ENCODE results near the gene MYO1F. TPM values are rescaled to one million over a fixed set of nuclear protein-coding genes. Genes with fewer than 3 reads are reported as not detected.

MYO1F gene
- total and polyA plus RNA-seq, 2 experiments from 2014 or later, result 0.54 to 1.6 TPM

GRCh38 chr19:8487137-8487851 lies 89.9 kb downstream of the MYO1F start:
- Histone ChIP-seq H3F3A (ENCODE audit: insufficient read depth) (peaks cover 3% of the 10 kb centered on the region; the same call in 1 of the 2 replicates), H3K36me3 (ENCODE audit: low read depth) (peaks cover 29% of the 10 kb centered on the region; the same call in 1 of the 2 replicates), H3K4me1 (ENCODE audit: insufficient read depth) (no peaks in the 10 kb centered on the region), H3K9me3 (ENCODE audit: low read depth) (no peaks in the 10 kb centered on the region), H3K9ac (no peak overlapping the region), H2AFZ (no peak overlapping the region), H3K27ac (no peak overlapping the region), H3K79me2 (ENCODE audit: insufficient read depth) (peaks cover 34% of the 10 kb centered on the region), H4K20me1 (ENCODE audit: insufficient read depth) (no peaks in the 10 kb centered on the region), H3K4me3 (no peak overlapping the region), H3K4me2 (ENCODE audit: unreplicated experiment) (no peak overlapping the region), H3K9me2 (ENCODE audit: insufficient read depth) (no peaks in the 10 kb centered on the region), H3K27me3 (replicated peaks; ENCODE audit: insufficient read depth) (no peaks in the 10 kb centered on the region)
- in situ Hi-C loops (cut with MboI), result no loop called here
- DNase-seq, result no peak
- TF ChIP-seq EZH2 (IDR thresholded peaks at IDR 0.05; ENCODE audit: insufficient read depth, poor library complexity, severe bottlenecking) (no peak), EZH2phosphoT487 (IDR thresholded peaks at IDR 0.05; ENCODE audit: insufficient read depth, low read depth) (no peak)
- 86 to 88% methylated on average over 13 of the region's 13 CpGs for WGBS, 2 experiments (ENCODE audit: low coverage in 1 of 2, low lambda C conversion rate in 2 of 2, missing lambda C conversion rate in 2 of 2)

DNA sequence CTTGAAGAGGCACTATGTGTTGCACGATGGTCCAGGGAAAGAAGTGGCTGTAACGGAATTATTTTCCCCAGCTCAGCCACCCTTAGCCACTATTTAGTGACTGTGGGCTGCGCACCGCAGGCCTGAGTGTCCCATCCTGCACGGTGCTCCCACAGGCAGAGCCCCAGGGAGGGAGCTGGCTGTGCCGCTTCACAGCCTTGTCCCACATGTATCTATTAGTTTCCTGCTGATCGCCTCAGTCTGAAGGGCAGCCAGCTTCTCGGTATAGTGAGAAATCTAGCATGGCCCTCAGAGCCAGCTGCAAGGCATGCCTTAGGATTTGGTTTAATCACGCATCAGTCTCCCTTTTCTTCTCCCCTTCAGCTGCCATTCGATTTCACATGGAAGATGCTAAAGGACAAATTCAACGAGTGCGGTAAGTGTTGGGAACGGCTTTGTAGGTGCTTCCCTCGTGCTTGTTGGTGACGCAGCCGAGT lies 90.5 kb downstream of the MYO1F start:
- Histone ChIP-seq H3F3A (ENCODE audit: insufficient read depth) (peaks cover 3% of the 10 kb centered on the region; the same call in 1 of the 2 replicates), H3K27me3 (replicated peaks; ENCODE audit: insufficient read depth) (no peaks in the 10 kb centered on the region), H3K4me3 (no peak overlapping the region), H2AFZ (no peak overlapping the region), H3K9me2 (ENCODE audit: insufficient read depth) (no peaks in the 10 kb centered on the region), H4K20me1 (ENCODE audit: insufficient read depth) (no peaks in the 10 kb centered on the region), H3K4me2 (ENCODE audit: unreplicated experiment) (no peak overlapping the region), H3K79me2 (ENCODE audit: insufficient read depth) (peaks cover 40% of the 10 kb centered on the region), H3K27ac (no peak overlapping the region), H3K9ac (no peak overlapping the region), H3K36me3 (ENCODE audit: low read depth) (peaks cover 29% of the 10 kb centered on the region; the same call in 1 of the 2 replicates), H3K9me3 (ENCODE audit: low read depth) (no peaks in the 10 kb centered on the region), H3K4me1 (ENCODE audit: insufficient read depth) (no peaks in the 10 kb centered on the region)
- WGBS, 2 experiments (ENCODE audit: low coverage in 1 of 2, low lambda C conversion rate in 2 of 2, missing lambda C conversion rate in 2 of 2), result 86 to 90% methylated on average over 16 of the region's 16 CpGs
- in situ Hi-C loops (cut with MboI), result no loop called here
- TF ChIP-seq EZH2 (IDR thresholded peaks at IDR 0.05; ENCODE audit: insufficient read depth, poor library complexity, severe bottlenecking) (no peak), EZH2phosphoT487 (IDR thresholded peaks at IDR 0.05; ENCODE audit: insufficient read depth, low read depth) (no peak)
- DNase-seq, result no peak

DNA sequence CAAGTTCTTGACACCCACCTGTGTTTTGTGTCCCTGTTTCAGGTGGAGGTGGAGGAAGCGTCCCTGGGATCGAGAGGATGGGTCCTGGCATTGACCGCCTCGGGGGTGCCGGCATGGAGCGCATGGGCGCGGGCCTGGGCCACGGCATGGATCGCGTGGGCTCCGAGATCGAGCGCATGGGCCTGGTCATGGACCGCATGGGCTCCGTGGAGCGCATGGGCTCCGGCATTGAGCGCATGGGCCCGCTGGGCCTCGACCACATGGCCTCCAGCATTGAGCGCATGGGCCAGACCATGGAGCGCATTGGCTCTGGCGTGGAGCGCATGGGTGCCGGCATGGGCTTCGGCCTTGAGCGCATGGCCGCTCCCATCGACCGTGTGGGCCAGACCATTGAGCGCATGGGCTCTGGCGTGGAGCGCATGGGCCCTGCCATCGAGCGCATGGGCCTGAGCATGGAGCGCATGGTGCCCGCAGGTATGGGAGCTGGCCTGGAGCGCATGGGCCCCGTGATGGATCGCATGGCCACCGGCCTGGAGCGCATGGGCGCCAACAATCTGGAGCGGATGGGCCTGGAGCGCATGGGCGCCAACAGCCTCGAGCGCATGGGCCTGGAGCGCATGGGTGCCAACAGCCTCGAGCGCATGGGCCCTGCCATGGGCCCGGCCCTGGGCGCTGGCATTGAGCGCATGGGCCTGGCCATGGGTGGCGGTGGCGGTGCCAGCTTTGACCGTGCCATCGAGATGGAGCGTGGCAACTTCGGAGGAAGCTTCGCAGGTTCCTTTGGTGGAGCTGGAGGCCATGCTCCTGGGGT lies 91.5 kb downstream of the MYO1F start:
- H3K27ac ChIP-seq, result no peak overlapping the region
- H2AFZ ChIP-seq, result no peak overlapping the region
- no peak overlapping the region for H3K4me2 ChIP-seq (ENCODE audit: unreplicated experiment)
- in situ Hi-C loops (cut with MboI), result no loop called here
- no peak overlapping the region for H3K9ac ChIP-seq
- no peak for DNase-seq
- H3K79me2 ChIP-seq (ENCODE audit: insufficient read depth), result peaks cover 49% of the 10 kb centered on the region
- H3K4me3 ChIP-seq, result no peak overlapping the region
- no peaks in the 10 kb centered on the region for H3K27me3 ChIP-seq (replicated peaks; ENCODE audit: insufficient read depth)
- H3K9me2 ChIP-seq (ENCODE audit: insufficient read depth), result no peaks in the 10 kb centered on the region
- peaks cover 29% of the 10 kb centered on the region; the same call in 1 of the 2 replicates for H3K36me3 ChIP-seq (ENCODE audit: low read depth)
- H3F3A ChIP-seq (ENCODE audit: insufficient read depth), result peaks cover 3% of the 10 kb centered on the region; the same call in 1 of the 2 replicates
- TF ChIP-seq EZH2 (IDR thresholded peaks at IDR 0.05; ENCODE audit: insufficient read depth, poor library complexity, severe bottlenecking) (no peak), EZH2phosphoT487 (IDR thresholded peaks at IDR 0.05; ENCODE audit: insufficient read depth, low read depth) (no peak)
- no peaks in the 10 kb centered on the region for H3K4me1 ChIP-seq (ENCODE audit: insufficient read depth)
- H4K20me1 ChIP-seq (ENCODE audit: insufficient read depth), result no peaks in the 10 kb centered on the region
- H3K9me3 ChIP-seq (ENCODE audit: low read depth), result no peaks in the 10 kb centered on the region
- 98% methylated on average over 49 to 61 of the region's 62 CpGs for WGBS, 2 experiments (ENCODE audit: low coverage in 1 of 2, low lambda C conversion rate in 2 of 2, missing lambda C conversion rate in 2 of 2)

GRCh38 chr19:8484331-8484894 lies 92.8 kb downstream of the MYO1F start:
- Histone ChIP-seq H3F3A (ENCODE audit: insufficient read depth) (peaks cover 3% of the 10 kb centered on the region; the same call in 1 of the 2 replicates), H3K27me3 (replicated peaks; ENCODE audit: insufficient read depth) (no peaks in the 10 kb centered on the region), H4K20me1 (ENCODE audit: insufficient read depth) (no peaks in the 10 kb centered on the region; the same call in 1 of the 2 replicates), H3K9ac (no peak overlapping the region), H3K4me2 (ENCODE audit: unreplicated experiment) (no peak overlapping the region), H3K4me1 (ENCODE audit: insufficient read depth) (no peaks in the 10 kb centered on the region), H3K9me3 (ENCODE audit: low read depth) (no peaks in the 10 kb centered on the region), H2AFZ (no peak overlapping the region), H3K4me3 (no peak overlapping the region), H3K9me2 (ENCODE audit: insufficient read depth) (no peaks in the 10 kb centered on the region), H3K27ac (no peak overlapping the region), H3K36me3 (ENCODE audit: low read depth) (peaks cover 35% of the 10 kb centered on the region; the same call in 1 of the 2 replicates), H3K79me2 (ENCODE audit: insufficient read depth) (peaks cover 63% of the 10 kb centered on the region)
- DNase-seq, result no peak
- in situ Hi-C loops (cut with MboI), result no loop called here
- WGBS, 2 experiments (ENCODE audit: low coverage in 1 of 2, low lambda C conversion rate in 2 of 2, missing lambda C conversion rate in 2 of 2), result 88 to 92% methylated on average over 18 of the region's 18 CpGs
- TF ChIP-seq EZH2phosphoT487 (IDR thresholded peaks at IDR 0.05; ENCODE audit: insufficient read depth, low read depth) (no peak), EZH2 (IDR thresholded peaks at IDR 0.05; ENCODE audit: insufficient read depth, poor library complexity, severe bottlenecking) (no peak)
